T-helper 1 cell treated with Interleukin-12 subunit alpha and Interleukin-12 subunit beta and Interleukin-4 antibody, amounts not matched to agents 30 μg/mL and 1 μg/mL, for 36 hours (primary cell): Measurements from ENCODE around the gene SEPHS2.
"Not testable (repeated sequence)": the region's sequence is repeated elsewhere in the genome, so short reads cannot be mapped to it uniquely, and the experiment has no call there.

Source experiments
- H3K27ac Mint-ChIP-seq: one replicate; pipeline ENCODE4 v1.8.0; 2021; ENCODE audit warnings: mild to moderate bottlenecking, mixed read lengths
- H3K27me3 Mint-ChIP-seq: one replicate; pipeline ENCODE4 v1.8.0; 2021; ENCODE audit warnings: low read depth, mixed read lengths
- H3K36me3 Mint-ChIP-seq: one replicate; pipeline ENCODE4 v1.8.0; 2021; ENCODE audit warnings: low read depth, mixed read lengths
- H3K4me1 Mint-ChIP-seq: one replicate; pipeline ENCODE4 v1.8.0; 2021; ENCODE audit warnings: low read depth, mixed read lengths
- H3K4me3 Mint-ChIP-seq: one replicate; pipeline ENCODE4 v1.8.0; 2021; ENCODE audit warnings: mild to moderate bottlenecking, moderate library complexity, mixed read lengths
- H3K9me3 Mint-ChIP-seq: one replicate; pipeline ENCODE4 v1.8.0; 2021; ENCODE audit warnings: mixed read lengths

Gene SEPHS2

DNA sequence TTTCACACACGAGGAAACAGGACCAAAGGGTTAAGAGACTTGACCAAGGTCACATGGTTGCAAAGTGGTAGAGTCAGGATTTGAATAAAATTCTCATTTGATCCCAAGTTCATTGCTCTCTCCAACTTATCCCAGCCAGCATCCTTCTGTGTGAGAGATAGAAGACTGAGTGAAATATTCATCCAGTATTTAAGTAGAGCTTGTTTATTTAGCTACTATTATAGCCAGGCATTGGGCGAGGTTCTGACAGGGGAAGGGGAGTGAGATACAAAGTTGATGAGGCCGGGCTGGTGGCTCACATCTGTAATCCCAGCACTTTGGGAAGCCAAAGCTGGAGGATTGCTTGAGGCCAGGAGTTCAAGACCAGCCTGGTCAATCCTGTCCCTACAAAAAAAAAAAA lies 31.3 kb upstream of the SEPHS2 start:
- Mint-ChIP-seq H3K36me3 (peaks cover 69% of the 10 kb centered on the region), H3K4me3 (peak overlapping the region; percentile 37), H3K9me3 (no peaks in the 10 kb centered on the region), H3K27ac (peak overlapping the region; percentile 12), H3K4me1 (peaks cover 48% of the 10 kb centered on the region), H3K27me3 (no peaks in the 10 kb centered on the region)

DNA sequence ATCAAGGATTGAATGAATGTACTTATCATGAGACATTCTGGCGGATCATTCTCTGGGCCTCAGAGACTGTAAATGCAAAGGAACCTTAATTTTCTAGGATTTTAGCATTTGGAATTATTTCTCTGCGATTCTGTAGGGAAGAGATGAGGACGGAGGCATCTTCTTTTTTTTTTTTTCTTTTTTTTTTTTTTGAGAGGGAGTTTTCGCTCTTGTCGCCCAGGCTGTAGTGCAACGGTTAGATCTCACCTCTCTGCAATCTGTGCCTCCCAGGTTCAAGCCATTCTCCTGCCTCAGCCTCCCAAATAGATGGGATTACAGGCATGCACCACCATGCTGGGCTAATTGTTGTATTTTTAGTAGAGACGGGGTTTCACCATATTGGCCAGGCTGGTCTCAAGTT lies 29.0 kb upstream of the SEPHS2 start:
- Mint-ChIP-seq H3K4me1 (peaks cover 46% of the 10 kb centered on the region), H3K4me3 (peak overlapping the region; percentile 100), H3K27ac (peak overlapping the region; percentile 72), H3K36me3 (peaks cover 52% of the 10 kb centered on the region), H3K27me3 (no peaks in the 10 kb centered on the region), H3K9me3 (no peaks in the 10 kb centered on the region)

DNA sequence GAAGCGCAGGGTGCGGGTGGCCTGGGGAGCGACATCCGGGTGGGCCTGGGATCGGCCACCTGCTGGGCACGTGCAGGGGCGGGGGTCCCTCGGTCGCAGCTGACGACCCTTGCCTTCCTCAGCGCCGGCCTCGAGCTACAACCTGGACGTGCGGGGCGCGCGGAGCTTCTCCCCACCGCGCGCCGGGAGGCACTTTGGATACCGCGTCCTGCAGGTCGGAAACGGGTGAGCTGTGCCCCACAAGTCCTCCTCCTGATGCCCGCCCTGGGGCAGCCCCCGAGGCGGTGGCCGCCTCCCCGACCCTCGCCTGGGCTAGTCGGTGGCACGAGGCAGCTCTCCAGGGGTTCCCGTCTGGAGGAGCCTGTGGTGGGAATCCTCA lies 28.4 kb upstream of the SEPHS2 start:
- H3K27ac Mint-ChIP-seq: peak overlapping the region; percentile 98
- H3K36me3 Mint-ChIP-seq: peaks cover 52% of the 10 kb centered on the region
- H3K9me3 Mint-ChIP-seq: no peaks in the 10 kb centered on the region
- peaks cover 48% of the 10 kb centered on the region for H3K4me1 Mint-ChIP-seq
- no peaks in the 10 kb centered on the region for H3K27me3 Mint-ChIP-seq
- H3K4me3 Mint-ChIP-seq: peak overlapping the region; percentile 100

DNA sequence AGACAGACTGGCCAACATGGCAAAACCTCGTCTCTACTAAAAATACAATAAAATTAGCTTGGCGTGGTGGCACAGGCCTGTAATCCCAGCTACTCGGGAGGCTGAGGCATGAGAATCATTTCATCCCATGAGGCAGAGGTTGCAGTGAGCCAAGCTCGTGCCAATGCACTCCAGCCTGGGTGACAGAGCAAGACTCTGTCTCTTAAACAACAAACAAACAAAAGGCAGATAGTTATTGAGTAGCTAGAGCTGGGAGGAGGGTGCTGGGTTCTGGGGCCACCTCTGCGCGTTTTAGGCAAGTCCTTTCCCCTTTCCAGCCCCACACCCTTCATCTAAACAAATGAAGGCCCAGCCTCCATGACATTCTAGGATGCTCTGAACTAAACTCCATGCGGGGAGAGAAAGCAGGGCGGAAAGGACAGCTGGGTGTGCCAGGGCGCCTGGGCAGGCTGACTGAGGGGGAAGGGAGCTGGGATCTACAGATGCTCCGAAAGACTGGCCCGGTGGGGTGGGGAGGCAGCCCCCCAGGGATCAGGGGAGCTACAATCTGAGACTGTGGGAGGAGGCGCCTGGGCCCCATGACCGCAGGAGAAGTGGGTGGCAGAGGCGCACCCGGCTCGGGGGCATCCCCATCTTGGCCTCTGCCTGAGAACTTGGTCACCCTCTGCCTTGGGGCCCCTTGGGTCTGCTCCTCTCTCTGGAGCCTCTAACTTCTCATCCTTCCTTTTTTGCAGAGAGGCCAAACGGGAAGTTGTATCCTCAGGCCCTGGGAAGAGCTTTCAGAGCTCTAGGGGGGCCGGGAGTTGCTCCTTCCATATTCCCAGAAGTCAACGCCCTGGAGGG lies 27.8 kb upstream of the SEPHS2 start:
- Mint-ChIP-seq H3K36me3 (peaks cover 48% of the 10 kb centered on the region), H3K27ac (peak overlapping the region; percentile 98), H3K9me3 (no peaks in the 10 kb centered on the region), H3K27me3 (no peaks in the 10 kb centered on the region), H3K4me1 (peaks cover 44% of the 10 kb centered on the region), H3K4me3 (peak overlapping the region; percentile 100)

DNA sequence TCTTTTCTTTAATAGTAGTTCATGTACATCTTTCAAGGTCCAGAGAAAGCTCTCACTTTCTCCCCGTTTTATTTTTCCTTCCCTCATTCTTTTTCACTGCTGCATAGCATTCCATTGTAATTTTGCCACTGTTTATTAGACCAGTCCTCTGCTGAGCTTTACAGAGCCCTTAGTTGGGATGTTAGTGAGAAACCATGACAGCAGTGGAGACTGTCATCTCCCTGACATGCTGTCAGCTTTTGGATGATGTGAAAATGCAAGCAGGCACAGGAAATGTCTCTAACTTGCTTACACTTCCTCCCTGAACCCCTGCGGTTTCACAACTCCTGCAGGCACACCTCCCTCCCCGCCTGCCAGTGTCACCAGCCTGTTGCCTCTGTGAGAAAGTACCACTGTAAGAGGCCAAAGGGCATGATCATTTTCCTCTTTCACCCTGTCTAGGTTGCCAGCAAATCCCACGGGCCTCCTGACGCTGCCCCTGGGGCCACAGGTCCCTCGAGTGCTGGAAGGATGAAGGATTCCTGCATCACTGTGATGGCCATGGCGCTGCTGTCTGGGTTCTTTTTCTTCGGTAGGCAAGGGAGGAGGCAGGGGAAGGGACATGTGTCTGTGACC lies 26.8 kb upstream of the SEPHS2 start, which contains the start of gene ITGAL:
Gene ITGAL (plus strand): TSS at position 415 of the 615 bp plus-strand sequence. CDS start 96 bp downstream, at position 511.
- H3K4me3 Mint-ChIP-seq: peak within 1 kb of the TSS; percentile 100
- peaks cover 43% of the 10 kb centered on the region for H3K36me3 Mint-ChIP-seq
- H3K9me3 Mint-ChIP-seq: no peaks in the 10 kb centered on the region
- peaks cover 44% of the 10 kb centered on the region for H3K4me1 Mint-ChIP-seq
- peak within 1 kb of the TSS; percentile 98 for H3K27ac Mint-ChIP-seq
- no peaks in the 10 kb centered on the region for H3K27me3 Mint-ChIP-seq

DNA sequence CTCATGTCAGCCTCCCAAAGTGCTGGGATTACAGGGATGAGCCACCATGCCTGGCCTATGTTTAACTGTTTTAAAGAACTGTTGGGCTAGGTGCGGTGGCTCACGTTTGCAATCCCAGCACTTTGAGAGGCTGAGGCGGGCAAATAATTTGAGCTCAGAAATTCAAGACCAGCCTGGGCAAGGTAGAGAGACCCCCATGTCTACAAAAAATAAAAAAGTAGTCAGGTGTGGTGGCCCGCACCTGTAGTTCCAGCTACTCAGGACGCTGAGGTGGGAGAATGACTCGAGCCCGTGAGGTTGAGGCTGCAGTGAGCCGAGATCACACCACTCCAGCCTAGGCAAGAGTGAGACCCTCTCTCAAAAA lies 24.9 kb upstream of the SEPHS2 start:
- Mint-ChIP-seq H3K27me3 (no peaks in the 10 kb centered on the region), H3K27ac (peak overlapping the region; percentile 98), H3K36me3 (peaks cover 30% of the 10 kb centered on the region), H3K4me3 (no peak overlapping the region), H3K9me3 (no peaks in the 10 kb centered on the region), H3K4me1 (peaks cover 45% of the 10 kb centered on the region)

DNA sequence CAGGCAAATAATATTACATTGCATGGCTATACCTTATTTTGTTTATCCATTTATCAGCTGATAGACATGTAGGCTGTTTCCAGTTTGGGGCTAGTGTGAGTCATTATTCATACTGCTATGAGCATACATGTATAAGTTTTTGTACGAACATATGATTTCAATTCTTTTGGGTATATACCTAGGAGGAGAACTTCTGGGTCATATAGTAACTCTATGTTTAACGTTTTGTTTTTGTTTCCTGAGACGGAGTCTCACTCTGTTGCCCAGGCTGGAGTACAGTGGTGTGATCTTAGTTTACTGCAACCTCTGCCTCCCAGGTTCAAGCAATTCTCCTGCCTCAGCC lies 24.5 kb upstream of the SEPHS2 start:
- H3K36me3 Mint-ChIP-seq: peaks cover 26% of the 10 kb centered on the region
- H3K4me3 Mint-ChIP-seq: no peak overlapping the region
- no peaks in the 10 kb centered on the region for H3K27me3 Mint-ChIP-seq
- H3K4me1 Mint-ChIP-seq: peaks cover 42% of the 10 kb centered on the region
- H3K27ac Mint-ChIP-seq: peak overlapping the region; percentile 98
- no peaks in the 10 kb centered on the region for H3K9me3 Mint-ChIP-seq

DNA sequence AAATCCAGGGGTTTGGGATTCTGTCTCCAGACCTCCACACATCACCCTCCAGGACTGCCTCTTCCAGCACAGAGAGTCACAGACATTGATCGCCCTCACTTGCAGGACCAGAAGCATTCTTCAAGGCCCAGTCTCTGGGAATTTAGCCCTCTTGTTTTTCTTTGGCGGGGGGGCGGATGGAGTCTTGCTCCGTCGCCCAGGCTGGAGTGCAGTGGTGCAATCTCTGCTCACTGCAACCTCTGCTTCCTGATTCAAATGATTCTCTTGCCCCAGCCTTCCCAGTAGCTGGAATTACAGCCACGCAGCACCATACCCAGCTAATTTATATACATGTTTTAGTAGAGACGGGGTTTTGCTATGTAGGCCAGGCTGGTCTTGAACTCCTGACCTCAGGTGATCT lies 18.4 kb upstream of the SEPHS2 start:
- no peak overlapping the region for H3K27ac Mint-ChIP-seq
- H3K4me1 Mint-ChIP-seq: peaks cover 28% of the 10 kb centered on the region
- H3K9me3 Mint-ChIP-seq: no peaks in the 10 kb centered on the region
- no peaks in the 10 kb centered on the region for H3K27me3 Mint-ChIP-seq
- no peak overlapping the region for H3K4me3 Mint-ChIP-seq
- no peaks in the 10 kb centered on the region for H3K36me3 Mint-ChIP-seq

DNA sequence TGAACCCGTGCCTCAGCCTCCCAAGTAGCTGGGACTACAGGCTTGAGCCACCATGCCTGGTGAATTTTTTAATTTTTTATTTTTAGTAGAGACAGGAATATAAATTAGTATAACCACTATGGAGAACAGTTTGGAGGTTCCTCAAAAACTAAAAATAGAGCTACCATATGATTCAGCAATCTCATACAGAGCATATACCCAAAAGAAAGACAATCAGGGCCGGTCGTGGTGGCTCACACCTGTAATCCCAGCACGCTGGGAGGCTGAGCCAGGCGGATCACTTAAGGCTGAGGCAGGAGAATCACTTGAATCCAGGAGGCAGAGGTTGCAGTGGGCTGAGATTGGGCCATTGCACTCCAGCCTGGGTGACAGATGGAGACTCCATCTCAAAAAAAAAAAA lies 15.8 kb upstream of the SEPHS2 start:
- peak overlapping the region; percentile 31 for H3K27ac Mint-ChIP-seq

DNA sequence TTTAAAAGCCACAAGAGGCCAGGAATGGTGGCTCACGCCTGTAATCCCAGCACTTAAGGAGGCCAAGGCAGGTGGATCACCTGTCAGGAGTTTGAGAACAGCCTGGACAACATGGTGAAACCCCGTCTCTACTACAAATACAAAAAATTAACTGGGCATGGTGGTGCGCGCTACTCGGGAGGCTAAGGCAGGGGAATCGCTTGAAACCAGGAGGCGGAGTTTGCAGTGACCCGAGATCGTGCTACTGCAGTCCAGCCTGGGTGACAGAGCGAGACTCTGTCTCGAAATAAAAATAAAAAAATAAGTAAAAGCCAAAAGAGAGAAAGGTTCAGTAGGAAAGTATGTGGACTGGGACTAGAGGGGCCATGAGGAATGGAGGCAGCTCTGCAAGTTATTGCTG lies 13.8 kb upstream of the SEPHS2 start:
- H3K27ac Mint-ChIP-seq: peak overlapping the region; percentile 96
- H3K27me3 Mint-ChIP-seq: no peaks in the 10 kb centered on the region
- no peak overlapping the region for H3K4me3 Mint-ChIP-seq
- no peaks in the 10 kb centered on the region for H3K9me3 Mint-ChIP-seq
- H3K36me3 Mint-ChIP-seq: peaks cover 4% of the 10 kb centered on the region
- peaks cover 52% of the 10 kb centered on the region for H3K4me1 Mint-ChIP-seq

More for the DNA sequence above, 15.8 kb upstream of the SEPHS2 start:
- not testable (repeated sequence) for H3K36me3 Mint-ChIP-seq, H3K27me3 Mint-ChIP-seq, H3K9me3 Mint-ChIP-seq, H3K4me3 Mint-ChIP-seq
- peaks cover 45% of the 10 kb centered on the region for H3K4me1 Mint-ChIP-seq

DNA sequence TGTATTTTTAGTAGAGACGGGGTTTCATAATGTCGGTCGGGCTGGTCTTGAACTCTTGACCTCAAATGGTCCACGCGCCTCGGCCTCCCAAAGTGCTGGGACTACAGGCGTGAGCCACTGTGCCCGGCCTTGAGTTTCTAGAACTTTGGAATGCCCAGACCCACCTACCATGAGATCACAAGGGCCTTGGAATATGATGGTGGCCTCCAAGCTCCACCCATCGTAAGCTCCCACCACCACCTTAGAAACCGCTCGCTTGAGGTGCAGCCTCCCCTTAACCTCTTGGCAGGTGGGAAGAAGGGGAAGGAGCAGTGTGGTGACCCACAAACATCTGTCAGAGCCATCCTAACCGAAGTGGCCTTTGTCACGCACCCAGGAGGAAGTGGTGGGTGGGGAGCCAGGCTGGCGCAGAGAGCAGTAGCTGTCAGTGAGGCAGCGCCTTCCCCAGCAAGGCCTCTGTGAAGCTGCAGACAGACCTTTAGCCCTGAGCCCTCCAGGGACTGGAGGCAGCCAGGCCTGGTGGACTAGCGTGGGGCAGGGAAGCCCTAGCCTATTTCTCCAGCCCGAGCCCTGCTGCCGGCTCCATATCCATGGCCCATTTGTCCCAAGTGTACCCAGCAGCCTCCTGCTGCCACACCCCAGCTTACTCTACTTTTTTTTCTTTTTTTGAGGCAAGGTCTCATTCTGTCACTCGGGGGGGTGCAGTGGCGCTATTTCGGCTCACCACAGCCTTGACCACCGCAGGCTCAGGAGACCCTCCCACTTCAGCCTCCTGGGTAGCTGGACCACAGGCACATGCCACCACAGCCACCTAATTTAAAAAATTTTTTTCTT lies 13.1 kb upstream of the SEPHS2 start:
- Mint-ChIP-seq H3K27me3 (no peaks in the 10 kb centered on the region), H3K36me3 (peaks cover 5% of the 10 kb centered on the region), H3K9me3 (no peaks in the 10 kb centered on the region), H3K4me1 (peaks cover 59% of the 10 kb centered on the region), H3K27ac (peak overlapping the region; percentile 96), H3K4me3 (peak overlapping the region; percentile 66)

DNA sequence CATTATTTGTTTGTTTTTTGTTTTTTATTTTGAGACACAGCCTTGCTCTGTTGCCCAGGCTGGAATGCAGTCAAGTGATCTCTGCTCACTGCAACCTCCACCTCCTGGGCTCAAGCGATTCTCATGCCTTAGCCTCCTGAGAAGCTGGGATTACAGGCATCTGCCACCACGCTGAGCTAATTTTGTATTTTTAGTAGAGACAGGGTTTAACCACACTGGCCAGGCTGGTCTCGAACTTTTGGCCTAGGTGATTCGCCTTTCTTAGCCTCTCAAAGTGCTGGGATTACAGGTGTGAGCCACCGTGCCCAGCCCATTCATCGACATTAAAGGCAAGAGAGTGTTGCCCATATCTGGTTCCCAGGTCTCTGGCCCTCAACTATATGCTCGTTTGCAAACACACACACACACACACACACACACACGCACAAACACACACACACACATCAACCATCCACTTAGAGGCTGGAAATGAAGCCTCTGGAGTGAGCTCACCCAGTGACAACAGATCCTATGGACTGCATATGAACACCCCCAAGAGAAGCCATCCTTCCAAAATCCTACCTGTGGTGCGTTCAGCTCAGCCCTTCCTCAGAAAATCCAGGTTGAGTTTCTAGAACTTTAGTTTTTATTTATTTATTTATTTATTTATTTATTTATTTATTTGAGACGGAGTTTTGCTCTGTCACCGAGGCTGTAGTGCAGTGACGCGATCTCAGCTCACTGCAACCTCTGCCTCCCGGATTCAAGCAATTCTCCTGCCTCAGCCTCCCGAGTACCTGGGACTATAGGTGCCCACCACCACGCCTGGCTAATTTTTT lies 12.3 kb upstream of the SEPHS2 start:
- Mint-ChIP-seq H3K4me1 (peaks cover 59% of the 10 kb centered on the region), H3K4me3 (peak overlapping the region; percentile 66), H3K27ac (peak overlapping the region; percentile 96), H3K9me3 (no peaks in the 10 kb centered on the region), H3K27me3 (no peaks in the 10 kb centered on the region), H3K36me3 (peaks cover 5% of the 10 kb centered on the region)

DNA sequence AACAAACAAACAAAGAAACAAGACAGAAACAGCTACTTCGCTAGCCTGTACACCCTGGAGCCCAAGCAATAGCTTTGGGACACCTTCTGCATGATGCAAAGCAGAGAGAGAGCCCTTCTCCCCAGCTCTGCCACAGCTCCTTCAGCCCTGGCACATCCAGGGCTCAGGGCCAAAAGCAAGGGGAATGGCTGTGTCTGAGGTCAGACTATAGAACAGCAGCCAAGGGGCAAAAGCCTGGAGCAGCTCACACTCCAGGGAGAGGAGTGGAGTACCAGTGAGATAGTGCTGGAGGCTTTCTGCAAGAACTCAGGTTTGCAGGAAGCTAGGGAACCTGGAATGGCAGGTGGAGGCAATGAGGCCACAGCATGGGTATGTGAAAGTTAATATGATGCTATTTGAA lies 11.6 kb upstream of the SEPHS2 start:
- Mint-ChIP-seq H3K36me3 (peaks cover 5% of the 10 kb centered on the region), H3K27ac (peak overlapping the region; percentile 90), H3K4me1 (peaks cover 66% of the 10 kb centered on the region), H3K9me3 (no peaks in the 10 kb centered on the region), H3K4me3 (peak overlapping the region; percentile 35), H3K27me3 (no peaks in the 10 kb centered on the region)

DNA sequence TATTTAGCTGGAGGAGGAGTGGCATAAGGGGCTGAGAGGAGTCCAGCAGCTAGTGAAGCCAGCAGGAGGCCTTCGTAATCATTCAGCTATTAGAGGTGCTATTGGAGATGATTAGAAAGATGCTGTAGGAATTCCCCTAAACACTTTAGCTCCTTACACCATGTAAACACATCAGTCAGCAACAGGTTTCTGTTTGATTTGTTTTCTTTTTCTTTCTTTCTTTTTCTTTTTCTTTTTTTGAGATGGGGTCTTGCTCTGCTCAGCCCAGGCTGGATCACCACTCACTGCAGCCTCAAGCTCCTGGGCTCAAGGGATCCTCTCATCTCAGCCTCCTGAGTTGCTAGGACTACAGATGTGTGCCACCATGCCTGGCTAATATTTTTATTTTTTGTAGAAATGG lies 10.6 kb upstream of the SEPHS2 start:
- Mint-ChIP-seq H3K9me3 (no peaks in the 10 kb centered on the region), H3K4me1 (peaks cover 64% of the 10 kb centered on the region), H3K27ac (peak overlapping the region; percentile 73), H3K27me3 (no peaks in the 10 kb centered on the region), H3K36me3 (peaks cover 5% of the 10 kb centered on the region), H3K4me3 (peak overlapping the region; percentile 17)
